ENCODE measurements around the gene AMOTL1.

The AMOTL1 gene

DNA sequence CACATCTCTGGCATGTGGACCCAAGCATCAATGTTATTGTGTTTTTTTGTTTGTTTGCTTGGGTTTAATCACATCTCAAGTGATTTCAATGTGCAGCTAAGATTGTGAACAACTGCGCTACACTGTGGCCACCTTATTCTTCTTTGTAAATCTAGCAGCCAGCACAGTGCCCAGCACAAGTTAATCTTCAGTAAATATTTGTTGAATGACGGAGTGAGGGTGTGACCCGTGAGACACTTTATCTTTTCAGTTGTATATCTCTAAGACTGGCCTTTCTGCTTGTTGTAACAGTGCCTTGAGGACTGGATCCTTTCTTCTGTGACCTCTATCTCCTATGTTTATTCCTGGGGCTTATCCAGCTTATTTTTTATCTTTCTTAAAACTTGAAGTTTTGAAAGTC, 21.4 kb upstream of the AMOTL1 start:
- no peak for DNase-seq

DNA sequence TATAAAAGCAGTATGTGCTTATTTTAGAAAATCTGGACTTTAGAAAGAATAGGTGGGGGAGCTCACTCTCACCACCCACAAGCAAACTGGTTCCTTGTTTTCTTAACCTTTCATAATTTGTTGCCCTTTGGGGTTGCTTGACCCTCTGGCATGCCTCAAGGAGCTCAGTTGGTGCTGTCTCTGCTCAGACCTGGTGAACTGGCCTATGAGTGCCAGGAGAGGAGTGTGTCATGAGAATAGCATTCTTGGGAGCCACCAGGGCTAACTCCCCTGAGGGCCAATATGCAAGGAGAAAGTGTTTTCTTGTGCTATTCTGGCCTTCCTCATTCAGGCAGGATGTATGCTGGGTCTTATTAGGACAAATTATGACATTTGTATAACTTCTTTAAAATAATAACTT, 21.0 kb upstream of the AMOTL1 start:
- DNase-seq = no peak

DNA sequence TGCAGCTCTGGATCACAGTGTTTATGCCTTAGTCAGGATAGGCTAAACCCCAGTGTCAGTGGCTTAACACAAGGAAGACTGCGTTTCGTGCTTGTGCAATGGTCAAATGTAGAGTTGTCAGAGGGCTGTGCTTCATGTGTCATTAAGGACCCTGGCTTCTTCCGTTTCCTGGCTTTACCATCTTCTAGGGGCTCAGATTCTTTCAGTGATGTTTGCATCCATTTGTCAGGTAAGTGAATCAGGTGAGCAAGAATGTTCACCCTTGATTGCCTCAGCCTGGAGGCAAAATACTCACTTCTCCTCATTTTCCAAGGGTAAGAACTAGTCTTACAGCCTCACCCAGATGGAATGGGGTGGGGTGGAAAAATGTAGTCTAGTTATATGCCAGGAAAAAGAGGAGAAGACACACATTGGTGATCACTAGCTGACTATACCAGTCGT, 20.5 kb upstream of the AMOTL1 start:
- no peak for DNase-seq

DNA sequence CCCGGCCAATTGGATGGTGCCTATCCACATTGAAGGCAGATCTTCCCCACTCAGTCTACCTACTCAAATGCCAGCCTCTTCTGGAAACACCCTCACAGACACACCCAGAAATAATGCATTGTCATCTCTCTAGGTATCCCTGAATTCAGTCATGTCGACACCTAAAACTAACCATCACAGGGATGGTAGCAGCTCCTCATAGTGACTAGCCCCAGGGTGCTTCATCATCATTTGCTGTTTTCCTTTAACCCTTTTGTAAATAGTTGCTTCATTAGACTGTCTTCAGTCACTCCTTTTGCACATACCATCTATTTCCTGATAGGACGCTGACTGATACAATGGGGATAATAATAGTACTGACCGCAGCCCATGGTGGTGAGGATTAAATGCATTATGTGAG, 18.8 kb upstream of the AMOTL1 start:
- DNase-seq = no peak

DNA sequence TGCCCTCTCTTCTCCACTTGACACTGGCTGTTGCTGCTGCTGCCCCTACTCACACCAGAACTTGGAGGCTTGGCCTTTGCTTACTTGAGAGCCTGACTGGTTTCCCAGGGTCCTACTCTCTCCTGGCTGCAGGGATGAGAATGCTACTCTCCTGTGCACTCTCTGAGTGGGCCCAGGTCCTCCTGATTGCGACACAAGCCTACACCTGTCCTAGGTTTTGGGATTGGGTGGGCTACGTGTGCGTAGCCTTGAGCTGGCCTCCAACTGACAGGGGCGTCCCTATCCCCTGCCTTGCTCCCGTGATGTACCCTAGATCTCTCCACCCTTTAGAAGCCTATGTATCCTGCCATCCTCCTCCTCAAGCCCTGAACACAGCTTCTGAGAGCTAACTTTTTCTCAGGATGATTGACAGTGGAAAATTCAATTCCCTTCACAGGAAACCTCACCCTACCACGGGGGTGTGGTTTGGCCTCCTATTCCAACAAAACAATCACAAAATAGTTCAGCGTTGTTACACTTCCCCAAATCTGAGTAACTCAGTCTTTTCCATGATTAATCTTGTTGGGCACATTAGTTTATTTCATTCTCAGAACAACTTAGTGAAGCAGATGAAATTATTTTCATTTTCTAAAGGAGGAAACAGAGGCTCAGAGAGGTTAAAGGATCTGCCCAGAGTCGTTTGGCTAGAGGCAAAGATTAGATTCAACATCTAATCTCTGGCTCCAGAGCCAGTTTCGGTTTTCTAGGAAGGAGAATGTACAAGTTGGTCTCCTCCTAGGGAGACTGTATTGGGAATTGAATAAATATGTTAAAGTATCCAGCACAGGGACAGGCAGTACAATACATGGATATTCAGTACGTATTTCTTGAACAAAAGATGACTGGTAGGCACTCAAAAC, 17.6 kb upstream of the AMOTL1 start:
- DNase-seq = no peak

DNA sequence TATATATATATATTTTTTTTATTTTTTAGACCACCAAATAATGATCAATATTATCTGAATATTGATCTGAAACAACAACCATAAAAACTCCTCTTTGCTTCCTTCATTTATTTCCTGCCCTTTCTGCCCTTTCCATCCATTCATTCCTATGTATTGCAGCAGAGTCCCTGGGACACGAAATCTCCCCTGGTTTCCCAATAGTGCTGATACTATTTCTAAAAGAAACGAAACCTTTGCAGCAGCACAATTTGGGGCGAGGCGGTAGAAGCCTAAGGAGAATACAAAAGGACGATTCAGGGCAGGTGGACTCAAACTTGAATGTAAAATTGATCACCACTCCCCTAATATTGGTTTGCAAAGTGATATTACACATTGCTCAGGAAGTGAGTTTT, 16.9 kb upstream of the AMOTL1 start:
- no peak for DNase-seq

DNA sequence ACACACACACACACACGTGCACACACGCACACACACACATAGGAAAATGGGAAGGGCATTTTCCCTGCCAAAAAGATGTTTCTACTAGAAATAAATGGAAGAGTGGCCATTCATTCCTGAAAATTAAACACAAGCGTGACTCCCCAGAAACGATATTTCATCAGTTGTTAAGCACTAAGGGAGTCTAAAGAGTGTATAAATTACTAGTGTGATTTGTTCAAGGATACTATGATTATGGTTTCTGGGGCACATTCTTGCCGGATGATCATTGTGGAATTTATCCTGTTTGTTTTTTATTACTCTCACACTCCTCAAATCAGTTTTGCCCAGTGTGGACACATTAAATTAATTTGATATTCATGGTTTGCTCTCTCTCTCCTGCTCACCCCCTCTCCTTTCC, 16.4 kb upstream of the AMOTL1 start:
- DNase-seq = no peak

DNA sequence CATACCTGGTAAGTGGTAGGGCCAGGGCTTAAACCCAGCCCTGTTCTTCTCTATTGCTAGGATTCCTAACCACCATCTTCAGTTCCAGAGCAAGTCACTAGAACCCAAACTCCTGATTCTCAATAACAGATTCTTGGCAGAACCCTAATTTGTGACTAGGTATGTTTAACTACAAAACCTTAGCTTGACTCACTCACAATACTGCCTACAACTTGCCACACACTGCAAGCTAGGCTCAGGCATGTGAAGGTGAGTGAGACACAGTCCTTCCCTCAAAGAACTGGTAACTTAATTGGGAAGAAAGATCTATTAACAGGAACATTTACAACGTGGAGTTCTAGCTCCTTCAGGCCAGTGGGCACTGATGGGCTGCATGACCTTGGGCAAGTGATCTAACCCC, 14.5 kb upstream of the AMOTL1 start:
- DNase-seq = no peak

DNA sequence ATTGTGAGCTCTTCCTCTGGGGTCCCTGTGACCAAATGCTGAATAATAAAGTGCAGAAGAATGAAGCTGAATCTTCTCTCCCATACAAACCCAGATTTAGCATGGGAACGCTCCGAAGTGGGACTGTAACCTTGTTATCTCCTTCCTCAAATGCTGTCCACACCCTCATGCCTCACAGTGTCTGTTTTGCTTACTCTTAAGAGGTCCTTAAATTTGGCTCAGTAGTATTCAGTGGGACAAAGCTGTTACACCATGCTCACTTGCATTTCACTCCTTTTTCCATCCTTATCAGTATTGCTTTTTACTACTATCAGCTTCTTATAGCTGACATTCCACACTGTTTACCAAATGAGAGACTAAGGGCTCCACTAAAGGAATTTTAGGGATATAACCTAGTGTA, 13.8 kb upstream of the AMOTL1 start:
- no peak for DNase-seq

DNA sequence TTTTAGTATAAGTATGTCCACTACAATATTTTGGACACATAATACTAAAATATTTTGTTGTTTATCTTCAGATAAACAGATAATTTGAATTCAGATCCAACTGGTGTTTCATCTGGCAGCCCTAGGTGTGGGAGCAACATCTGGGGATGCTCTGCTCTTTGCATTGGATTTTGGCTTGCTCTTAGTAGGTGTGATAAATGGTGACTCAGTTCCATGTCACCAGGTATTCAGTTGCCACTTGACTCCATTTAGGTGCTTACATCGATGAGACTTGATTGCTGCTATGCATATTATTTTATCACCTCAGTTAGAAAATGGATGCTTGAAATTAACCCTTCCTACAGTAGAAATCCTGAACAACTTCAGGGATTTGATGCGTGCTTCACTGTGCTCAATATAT, 13.3 kb upstream of the AMOTL1 start:
- no peak for DNase-seq

DNA sequence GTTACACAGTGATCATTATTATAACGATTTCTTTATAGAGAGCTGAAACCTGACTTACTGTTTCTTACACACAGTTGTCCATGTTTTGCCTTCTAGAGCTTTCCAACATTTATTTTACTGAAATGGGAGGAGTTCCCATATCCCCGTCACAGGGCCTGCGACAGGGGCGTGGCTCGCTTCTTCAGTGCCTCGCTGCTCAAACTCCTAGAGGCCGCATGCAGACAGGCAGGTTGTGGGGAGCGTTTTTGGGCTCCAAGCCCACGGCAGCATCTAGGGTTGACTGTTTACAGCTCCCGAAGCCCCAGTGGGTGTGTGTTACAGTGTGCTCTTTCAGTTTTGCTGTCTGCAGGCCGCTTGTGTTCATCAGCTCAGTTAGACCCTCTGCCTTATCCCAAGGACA, 12.7 kb upstream of the AMOTL1 start:
- no peak for DNase-seq

DNA sequence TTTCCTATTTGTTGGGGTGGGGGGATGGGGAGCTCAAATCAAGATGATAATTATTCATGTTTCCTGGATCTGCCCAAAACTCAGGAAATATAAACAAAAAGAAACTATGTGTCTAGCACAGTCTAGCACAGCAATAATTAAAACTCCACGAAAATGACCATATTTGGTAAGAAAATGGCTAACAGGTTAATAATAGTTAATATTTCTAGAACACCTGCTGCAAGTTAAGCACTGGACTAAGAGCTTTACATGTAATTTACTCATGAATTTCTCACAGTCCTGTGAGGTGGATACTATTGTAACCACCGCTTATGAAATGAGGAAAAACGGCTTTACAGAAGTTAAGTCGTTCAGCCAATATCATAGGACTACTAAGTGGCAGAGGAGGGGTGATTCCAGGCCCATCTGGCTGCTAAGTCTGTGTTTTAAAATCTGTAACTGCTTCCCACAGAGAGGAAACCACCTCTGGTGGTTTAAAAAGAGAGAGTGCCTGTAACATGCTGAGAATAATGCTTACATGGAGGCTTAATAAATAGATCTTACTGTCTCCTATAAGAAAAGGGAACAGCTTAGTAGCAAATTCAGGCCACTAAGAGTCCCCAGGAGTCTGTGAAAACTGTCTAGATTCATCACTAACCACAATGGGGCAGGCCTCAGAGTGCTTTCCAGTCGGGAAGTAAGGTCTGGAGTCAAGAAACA, 11.0 kb upstream of the AMOTL1 start:
- no peak for DNase-seq

DNA sequence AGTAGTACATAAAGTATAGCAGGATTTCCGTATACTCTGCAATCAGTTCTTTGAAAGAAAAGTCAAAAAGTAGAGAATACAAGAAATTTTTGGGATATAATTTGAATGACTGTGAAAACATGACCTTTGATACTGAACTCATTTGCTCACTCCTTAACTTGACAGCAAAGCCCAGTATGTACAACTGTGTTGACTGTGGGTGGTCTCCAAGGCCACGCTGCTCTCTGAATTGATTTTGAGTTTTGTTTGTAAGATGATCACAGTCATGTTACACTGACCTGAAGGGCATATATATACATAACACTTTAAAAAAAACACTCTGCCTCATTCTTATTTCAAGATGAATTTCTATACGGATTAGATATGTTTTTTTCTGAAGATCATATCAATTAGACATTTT, 9.5 kb upstream of the AMOTL1 start:
- no peak for DNase-seq

DNA sequence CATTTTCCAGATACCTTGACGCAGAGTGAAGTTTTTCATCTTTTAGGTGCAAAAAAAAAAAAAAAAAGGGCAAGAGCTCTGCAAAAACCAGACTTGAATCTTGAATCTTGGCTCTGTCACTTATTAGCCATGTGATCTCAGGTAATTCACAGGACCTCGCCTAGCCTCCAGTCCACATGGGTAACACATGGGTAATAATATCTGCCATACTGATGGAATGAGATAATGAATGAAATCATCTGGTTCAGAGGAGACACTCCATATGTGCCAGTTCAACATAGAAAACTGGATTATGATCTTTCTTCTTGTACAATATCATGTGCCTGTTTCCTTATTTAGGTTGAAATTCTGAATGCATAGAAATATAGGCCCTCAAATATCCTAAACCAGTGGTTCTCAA, 8.6 kb upstream of the AMOTL1 start:
- DNase-seq = no peak

DNA sequence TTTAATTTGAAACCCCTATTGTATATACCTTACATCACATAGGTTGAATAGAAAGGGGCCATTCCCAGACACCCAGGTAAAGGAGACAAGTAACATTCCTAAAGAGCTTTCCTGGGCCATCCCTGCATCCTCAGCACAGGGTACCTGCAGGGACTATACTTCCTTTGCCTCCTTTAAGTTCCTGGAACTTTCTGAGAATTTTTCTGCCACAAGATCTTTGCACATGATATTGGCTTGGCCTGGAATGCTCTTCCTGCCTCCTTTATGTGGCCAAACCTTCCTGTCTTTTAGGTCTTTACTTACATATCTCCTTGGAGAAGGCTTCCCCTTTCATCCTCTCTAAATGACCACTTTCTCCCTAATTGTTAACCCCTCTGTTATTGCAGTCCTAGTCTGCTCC, 7.9 kb upstream of the AMOTL1 start:
- DNase-seq = no peak

DNA sequence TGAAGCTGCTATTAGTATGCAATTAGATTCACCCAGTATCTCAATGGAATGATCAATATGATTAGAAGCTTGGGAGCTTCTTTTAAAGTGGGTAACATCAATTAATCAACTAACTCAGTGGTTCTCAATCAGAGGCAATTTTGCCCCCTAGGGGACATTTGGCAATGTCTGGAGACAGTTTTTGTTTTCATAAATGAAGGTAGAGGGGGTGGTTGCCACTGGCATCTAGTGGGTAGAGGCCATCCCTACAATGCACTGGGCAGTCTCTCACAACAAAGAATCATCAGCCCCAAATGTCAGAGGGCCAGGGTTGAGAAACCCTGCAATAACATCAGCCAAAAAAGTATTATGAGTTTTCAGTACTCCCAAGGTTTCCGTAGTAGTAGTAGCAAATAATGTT, 5.9 kb upstream of the AMOTL1 start:
- DNase-seq = no peak

DNA sequence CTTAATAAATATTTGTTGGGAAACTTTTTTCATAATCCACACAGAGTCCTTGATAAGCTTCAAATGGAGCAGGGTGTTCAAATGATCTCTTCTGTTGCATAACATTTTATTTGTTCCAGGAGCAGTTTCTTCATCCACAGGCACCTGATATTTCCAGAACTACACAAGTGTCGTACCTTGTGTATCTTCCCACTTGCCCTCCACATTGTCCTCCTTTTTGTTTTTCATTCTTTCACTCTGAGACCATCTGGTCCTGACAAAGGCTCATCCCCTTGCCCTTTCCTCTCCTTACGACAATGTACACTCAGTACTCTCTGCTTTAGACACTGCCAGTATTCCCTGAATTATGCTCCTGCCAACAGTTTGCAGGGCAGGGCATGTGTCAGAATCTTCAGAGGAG, 5.2 kb upstream of the AMOTL1 start:
- DNase-seq = no peak

DNA sequence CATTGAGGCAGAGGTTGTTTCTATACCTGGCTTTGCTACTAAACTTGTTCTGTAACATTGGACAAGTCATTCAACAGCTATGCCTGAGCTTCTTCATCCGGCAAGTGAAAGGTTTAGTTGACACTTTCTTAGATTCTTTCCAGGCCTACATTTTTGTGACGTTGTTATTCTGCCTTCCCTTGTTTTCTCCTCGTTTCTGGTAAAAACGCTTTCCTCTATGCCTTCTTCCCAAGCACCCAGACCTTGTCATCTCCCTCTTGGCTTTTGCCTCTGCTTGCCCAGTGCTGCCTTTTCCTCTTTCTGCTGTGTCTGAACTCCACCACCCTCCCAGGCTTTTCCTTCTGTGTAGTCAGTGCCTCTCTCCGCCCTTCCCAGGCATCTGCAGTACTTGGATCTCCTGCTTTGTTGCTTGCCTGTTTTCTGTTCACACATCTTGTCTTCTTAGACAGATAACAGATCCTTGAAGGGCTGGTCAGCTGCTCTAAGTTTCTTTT, 1.4 kb upstream of the AMOTL1 start:
- DNase-seq = no peak

DNA sequence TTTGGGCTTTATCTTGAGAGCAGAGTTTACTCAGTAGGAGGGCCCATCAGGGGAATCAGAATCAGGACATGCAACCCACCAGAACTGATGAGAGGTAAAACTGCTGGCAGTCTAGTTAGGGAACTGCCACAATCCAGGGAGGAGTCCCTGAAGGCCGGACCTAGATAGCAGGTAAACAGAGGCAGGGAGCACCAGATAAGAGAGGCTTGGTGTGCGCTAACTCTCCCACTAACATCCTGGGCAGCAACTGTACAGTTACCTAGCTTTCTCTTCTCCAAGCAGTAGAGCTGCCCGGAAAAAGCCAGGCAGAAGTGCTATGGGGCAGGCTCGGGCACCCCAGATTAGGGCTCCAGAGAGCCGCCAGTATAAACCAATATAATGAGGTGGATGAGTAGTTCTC, 865 bp upstream of the AMOTL1 start:
- DNase-seq = peak; percentile 40

DNA sequence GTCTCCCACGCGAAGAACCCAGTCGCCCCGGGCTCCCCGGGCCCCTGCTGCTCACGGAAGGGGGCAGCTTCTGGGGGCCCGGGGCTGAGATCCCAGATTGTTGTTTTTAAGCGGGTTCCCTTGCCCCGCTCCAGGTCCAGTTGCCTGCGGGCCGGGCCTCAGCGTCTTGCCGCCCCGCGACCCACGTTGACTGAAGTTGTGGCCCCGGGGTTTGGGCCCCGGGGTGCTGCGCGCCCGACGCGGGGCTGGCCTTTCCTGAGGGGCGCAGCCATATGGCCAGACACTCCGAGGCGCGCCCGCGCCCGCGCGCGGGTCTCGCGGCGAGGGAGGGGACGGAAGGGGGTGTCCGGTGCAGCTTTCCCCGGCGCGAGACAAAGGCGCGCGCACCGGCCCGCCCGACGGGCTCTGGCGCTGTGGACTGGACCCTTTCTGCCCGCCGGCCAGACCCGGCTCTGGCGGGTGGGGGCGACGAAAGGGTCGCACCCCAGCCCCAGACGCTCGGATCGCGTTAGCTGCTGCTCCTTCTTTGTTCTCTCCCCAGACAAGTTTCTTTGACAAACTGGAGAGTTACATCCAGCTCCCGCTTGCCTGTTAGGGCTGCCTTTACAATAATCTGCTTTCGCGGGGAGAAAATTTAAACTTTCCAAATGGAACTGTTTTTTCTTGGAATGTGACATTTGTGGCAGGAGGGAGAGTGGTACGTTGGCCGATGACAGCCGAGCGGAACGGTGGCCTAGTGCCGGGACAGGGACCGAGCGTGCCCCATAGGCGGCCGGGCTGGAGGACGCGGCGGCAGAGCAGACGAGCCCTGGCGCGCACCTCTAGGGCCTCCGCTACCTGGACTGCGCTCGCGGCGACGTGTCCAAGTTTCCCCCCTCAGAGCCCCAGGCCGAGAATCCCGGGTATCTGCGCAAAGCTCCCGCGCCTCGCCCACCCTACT, 716 bp downstream of the AMOTL1 start:
- peak; percentile 88 for DNase-seq

DNA sequence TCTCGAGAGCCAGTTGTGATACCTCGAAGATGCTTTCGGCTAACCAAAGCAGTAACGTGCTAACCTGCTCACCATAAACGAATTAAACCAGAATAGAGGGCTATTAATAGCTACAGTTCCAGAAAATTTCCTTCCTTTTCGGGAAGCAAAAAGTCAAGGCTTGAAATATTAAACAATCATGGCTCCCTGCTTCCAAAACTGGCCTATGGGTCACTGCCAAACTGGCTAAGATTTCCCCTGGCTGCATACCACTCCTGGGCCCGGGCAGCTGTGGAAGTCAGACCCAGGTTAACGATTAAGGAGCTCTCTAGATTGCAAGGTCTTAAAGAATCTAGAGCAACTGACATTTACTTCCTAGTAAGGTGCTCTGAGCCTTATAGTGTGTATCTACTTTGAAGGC, 1.7 kb downstream of the AMOTL1 start:
- no peak for DNase-seq

DNA sequence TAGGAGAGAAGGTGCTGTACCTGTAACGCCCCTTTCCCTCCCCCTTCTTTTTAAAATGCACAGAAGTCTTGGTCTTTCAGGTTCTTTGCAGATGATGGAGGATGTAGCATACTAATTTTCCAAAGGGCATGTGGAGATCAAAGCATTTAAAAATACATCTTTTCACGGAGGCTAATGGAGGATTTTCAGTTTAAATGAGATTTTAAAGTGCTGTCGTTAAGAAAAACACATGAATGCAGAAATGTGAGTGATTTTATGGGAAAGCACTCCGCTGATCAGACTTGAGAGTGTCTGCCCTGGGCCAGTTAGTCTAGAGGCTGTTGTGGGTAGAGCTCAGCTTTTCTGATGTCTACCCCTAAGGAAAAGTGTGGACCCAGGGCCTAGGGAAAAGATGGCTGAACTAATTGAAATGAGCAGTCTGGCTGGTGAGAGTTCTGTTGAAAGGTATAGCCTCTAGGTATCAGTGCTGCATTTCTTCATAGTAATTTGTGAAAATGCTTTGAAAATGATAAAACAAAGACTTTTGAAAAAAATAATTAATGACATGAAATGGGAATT, 2.5 kb downstream of the AMOTL1 start:
- DNase-seq = no peak

DNA sequence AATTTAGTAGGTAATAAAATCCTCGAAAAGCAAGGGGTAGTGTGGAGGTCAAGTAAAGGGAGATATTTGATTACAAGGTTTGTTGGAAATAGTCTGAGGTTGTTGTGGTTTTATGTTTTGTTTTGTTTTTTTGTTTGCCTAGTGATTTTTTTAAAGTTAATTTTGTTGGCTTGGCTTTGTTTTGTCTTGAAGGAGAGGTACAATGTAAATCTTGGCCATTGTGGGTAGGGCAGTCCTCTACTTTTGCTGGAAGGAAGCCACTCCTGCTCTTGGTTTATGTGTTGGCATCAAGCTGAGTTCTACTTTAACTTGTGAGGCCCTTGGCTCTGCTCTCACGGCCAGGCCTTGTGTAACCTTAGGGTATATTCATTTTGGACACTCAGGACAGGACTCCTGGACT, 3.2 kb downstream of the AMOTL1 start:
- DNase-seq = no peak
